ENCODE data around the gene LRCH4.
A peak's percentile ranks its signal among the peaks of the same experiment; 100 is the strongest.

LRCH4 gene

GRCh38 chr7:100563809-100564400 is 22.0 kb downstream of the LRCH4 start:
- Histone ChIP-seq H3K9me3 (ENCODE audit: control insufficient read depth, low read length) (no peaks in the 10 kb centered on the region), H3K4me3 (ENCODE audit: low read depth, low read length) (no peak overlapping the region), H3K36me3 (ENCODE audit: control insufficient read depth, insufficient read depth, low read length) (no peaks in the 10 kb centered on the region), H2AFZ (peak overlapping the region; percentile 28), H3K79me2 (no peaks in the 10 kb centered on the region), H3K4me1 (peaks cover 6% of the 10 kb centered on the region), H3K27ac (no peak overlapping the region), H3K27me3 (ENCODE audit: control insufficient read depth, insufficient read depth, low read length) (no peaks in the 10 kb centered on the region), H3K4me2 (ENCODE audit: low read length) (no peak overlapping the region), H3K9ac (no peak overlapping the region)
- peak; percentile 99 for TF ChIP-seq CTCF (IDR thresholded peaks at IDR 0.05)

GRCh38 chr7:100563100-100563564 is 22.8 kb downstream of the LRCH4 start:
- Histone ChIP-seq H3K4me1 (peaks cover 4% of the 10 kb centered on the region), H3K9me3 (ENCODE audit: control insufficient read depth, low read length) (no peaks in the 10 kb centered on the region), H3K36me3 (ENCODE audit: control insufficient read depth, insufficient read depth, low read length) (no peaks in the 10 kb centered on the region), H3K4me3 (ENCODE audit: low read depth, low read length) (no peak overlapping the region), H3K27me3 (ENCODE audit: control insufficient read depth, insufficient read depth, low read length) (no peaks in the 10 kb centered on the region), H2AFZ (no peak overlapping the region), H3K79me2 (no peaks in the 10 kb centered on the region), H3K9ac (no peak overlapping the region), H3K4me2 (ENCODE audit: low read length) (no peak overlapping the region), H3K27ac (no peak overlapping the region)
- no peak for TF ChIP-seq CTCF (IDR thresholded peaks at IDR 0.05)

- H2AFZ ChIP-seq, result no peak overlapping the region
Measured at GRCh38 chr7:100562195-100563099, 23.5 kb downstream of the LRCH4 start.

GRCh38 chr7:100561491-100562194 is 24.3 kb downstream of the LRCH4 start:
- Histone ChIP-seq H3K36me3 (ENCODE audit: control insufficient read depth, insufficient read depth, low read length) (no peaks in the 10 kb centered on the region), H3K4me2 (ENCODE audit: low read length) (no peak overlapping the region), H3K9me3 (ENCODE audit: control insufficient read depth, low read length) (no peaks in the 10 kb centered on the region), H2AFZ (no peak overlapping the region), H3K4me1 (peaks cover 4% of the 10 kb centered on the region), H3K4me3 (ENCODE audit: low read depth, low read length) (no peak overlapping the region), H3K27ac (no peak overlapping the region), H3K79me2 (no peaks in the 10 kb centered on the region), H3K27me3 (ENCODE audit: control insufficient read depth, insufficient read depth, low read length) (no peaks in the 10 kb centered on the region), H3K9ac (no peak overlapping the region)
- TF ChIP-seq CTCF (IDR thresholded peaks at IDR 0.05), result no peak

More at GRCh38 chr7:100562195-100563099, 23.5 kb downstream of the LRCH4 start:
- no peaks in the 10 kb centered on the region for H3K27me3 ChIP-seq (ENCODE audit: control insufficient read depth, insufficient read depth, low read length)
- no peak for TF ChIP-seq CTCF (IDR thresholded peaks at IDR 0.05)
- no peaks in the 10 kb centered on the region for H3K79me2 ChIP-seq
- H3K9ac ChIP-seq, result no peak overlapping the region
- H3K4me1 ChIP-seq, result peaks cover 4% of the 10 kb centered on the region
- no peaks in the 10 kb centered on the region for H3K9me3 ChIP-seq (ENCODE audit: control insufficient read depth, low read length)
- H3K36me3 ChIP-seq (ENCODE audit: control insufficient read depth, insufficient read depth, low read length), result no peaks in the 10 kb centered on the region
- no peak overlapping the region for H3K27ac ChIP-seq
- no peak overlapping the region for H3K4me2 ChIP-seq (ENCODE audit: low read length)
- no peak overlapping the region for H3K4me3 ChIP-seq (ENCODE audit: low read depth, low read length)
